Left renal cortex interstitium (tissue), 4 donors: ENCODE results near the gene MN1. TPM values are rescaled to one million over a fixed set of nuclear protein-coding genes. Genes with fewer than 3 reads are reported as not detected.

Experiments
- DNase-seq, 4 donors: peaks; one replicate each; pipeline ENCODE4 v3.0.0-alpha.2; 2013; ENCODE audit warnings: low read depth in 4 of 4, low spot score in 2 of 4, missing footprints in 1 of 4
- polyA plus RNA-seq, 4 donors: library from polyadenylated mRNA; unstranded; fragments of 120-200 nt; gene quantifications; one replicate each; pipeline ENCODE4 v1.2.1, GENCODE V29; 2013; ENCODE audit not compliant: insufficient read length in 4 of 4

The MN1 gene
- polyA plus RNA-seq, 4 donors, result 7.8 to 10.4 (median 9.6) TPM

- DNase-seq, result no peak
Observed at GRCh38 chr22:27827604-27828587, 26.3 kb upstream of the MN1 start.

DNA sequence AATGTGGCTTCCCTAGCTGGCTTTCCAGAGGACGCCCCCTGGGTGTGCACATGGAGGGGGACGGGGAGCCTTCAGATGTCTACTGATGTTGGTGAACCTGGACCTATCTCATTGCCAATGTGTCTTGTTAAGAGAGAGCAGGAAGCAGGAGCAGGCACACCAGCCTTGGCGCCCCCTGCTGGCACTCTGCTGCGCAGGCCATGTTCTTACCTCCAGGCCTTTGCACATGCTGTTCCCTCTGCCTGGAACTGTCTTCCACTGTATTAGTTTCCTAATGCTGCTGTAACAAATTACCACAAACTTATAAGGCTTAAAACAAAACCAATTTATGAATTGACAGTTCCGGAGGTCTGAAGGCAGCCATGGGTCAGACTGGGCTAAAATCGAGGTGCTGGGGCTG is 23.6 kb upstream of the MN1 start:
- DNase-seq, result no peak

GRCh38 chr22:27823221-27823620 is 21.7 kb upstream of the MN1 start:
- no peak for DNase-seq

- DNase-seq, result no peak
Observed at GRCh38 chr22:27820896-27821866, 19.6 kb upstream of the MN1 start.

GRCh38 chr22:27816552-27816951 is 15.0 kb upstream of the MN1 start:
- DNase-seq, result no peak

GRCh38 chr22:27815826-27816530 is 14.4 kb upstream of the MN1 start:
- no peak for DNase-seq

DNA sequence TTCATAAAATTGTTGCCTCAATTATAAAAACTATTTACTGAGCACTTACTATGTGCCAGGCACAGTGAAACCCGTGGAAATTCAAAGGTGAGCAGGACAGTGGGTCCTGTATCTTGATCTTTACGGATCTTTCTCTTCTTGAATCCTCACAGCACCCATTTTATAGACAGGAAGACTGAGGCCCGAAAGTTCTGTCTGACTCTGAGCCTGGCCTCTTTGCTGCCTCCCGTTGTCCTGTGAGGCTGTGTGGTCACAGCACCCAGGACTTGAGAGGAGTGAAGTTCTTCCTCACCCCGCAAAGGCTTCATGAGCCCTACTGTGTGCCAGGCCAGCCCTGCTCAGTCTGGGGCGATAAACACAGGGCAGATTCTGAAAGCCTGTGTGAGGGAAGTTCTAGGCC is 13.4 kb upstream of the MN1 start:
- DNase-seq, result no peak

GRCh38 chr22:27811778-27812177 is 10.2 kb upstream of the MN1 start:
- DNase-seq, result no peak

GRCh38 chr22:27810609-27811151 is 9.1 kb upstream of the MN1 start:
- no peak for DNase-seq

- no peak for DNase-seq
Observed at GRCh38 chr22:27809700-27810608, 8.4 kb upstream of the MN1 start.

GRCh38 chr22:27809226-27809603 is 7.7 kb upstream of the MN1 start:
- no peak for DNase-seq

DNA sequence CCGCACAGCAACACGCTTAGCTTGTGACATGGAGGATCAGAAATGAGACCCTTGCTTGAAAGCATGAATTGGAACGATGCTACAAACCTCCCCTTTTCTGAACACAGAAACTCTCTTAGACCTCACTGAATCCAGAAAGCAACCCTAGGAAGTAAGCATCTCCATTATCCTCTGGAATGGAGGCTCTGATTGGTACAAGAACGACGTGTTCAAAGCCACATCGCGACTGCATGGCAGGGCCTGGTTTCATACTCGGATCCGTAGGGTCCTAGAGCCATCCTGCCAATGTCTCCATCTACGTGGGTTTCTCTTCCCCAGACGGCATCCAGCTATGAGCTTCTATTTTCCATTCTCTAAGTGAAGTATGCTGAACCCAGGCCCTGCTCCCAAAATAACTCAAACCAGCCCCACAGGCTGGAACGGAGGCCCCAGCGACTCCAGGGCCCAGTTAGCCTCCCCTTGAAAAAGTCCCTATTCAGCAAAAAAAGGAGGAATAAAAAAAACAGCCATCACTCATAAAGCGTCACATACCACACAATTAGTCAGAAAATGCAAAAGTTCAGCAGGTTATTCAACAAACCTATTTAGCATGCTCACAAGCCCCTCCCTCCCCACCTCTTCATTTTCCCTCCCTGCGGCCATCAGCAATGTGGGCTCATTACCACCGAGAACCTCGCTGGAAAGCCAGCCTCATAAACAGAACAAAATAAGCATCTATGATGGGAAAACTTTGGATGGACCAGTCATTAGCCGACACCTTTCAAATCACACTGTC is 7.1 kb upstream of the MN1 start:
- DNase-seq, result no peak

DNA sequence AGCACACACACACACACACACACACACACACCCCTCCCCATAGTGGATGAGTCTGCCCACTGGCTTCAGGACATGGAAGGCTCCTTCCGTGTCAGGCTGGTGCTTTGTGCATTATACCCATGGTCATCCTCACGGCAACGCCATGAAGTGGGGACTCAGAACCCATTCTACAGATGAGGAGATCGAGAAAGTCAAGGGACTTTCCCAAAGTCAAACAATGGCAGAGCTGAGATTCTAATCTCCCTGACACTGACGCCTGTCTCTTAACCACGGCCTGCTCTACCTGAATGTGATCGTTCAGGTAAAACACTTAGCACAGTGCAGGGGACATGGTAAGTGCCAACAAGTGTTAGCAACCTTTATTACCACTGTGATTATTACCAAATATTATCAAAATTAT is 4.3 kb upstream of the MN1 start:
- DNase-seq, result no peak

- no peak for DNase-seq
Observed at GRCh38 chr22:27804470-27805297, 3.1 kb upstream of the MN1 start.

- no peak for DNase-seq
Observed at GRCh38 chr22:27803841-27804415, 2.4 kb upstream of the MN1 start.

- DNase-seq, result no peak
Observed at GRCh38 chr22:27802346-27803073, 954 bp upstream of the MN1 start.

DNA sequence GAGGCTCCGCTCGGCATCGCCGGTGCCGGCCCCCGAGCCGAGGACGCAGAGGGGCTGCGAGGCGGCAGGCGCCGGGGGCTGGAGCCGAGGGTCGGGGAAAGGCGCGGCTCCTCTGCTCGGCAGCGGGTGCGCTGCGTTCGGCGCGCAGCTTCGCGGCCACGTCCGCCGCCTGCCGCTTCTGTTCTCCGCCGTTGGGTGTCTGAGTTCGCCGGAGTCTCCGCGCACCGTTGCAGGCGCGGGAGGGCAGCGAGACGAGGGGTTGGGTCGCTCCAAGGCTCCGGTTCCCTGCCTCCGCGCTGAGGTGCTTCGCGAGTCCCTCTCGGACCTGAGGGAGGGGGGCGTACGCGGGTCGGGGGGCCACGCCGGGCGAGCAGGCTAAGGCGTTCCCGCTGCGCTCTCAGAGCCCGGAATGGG is 347 bp downstream of the MN1 start:
- no peak for DNase-seq
